SK-N-SH (cell line): ENCODE data around the gene TPD52L1. TPM values are rescaled to one million over a fixed set of nuclear protein-coding genes. Genes with fewer than 3 reads are reported as not detected.

Experiments
- CTCF ChIA-PET: fragments of 300-600, 350-600 bp; formaldehyde crosslinking; extraction: SDS; loops from one replicate; lab custom pipeline; 2021; lab: Yijun Ruan, JAX
- POLR2A ChIA-PET: fragments of 350-600 bp; sonication (Branson Sonifier 250); formaldehyde crosslinking; extraction: SDS; loops from one replicate; lab custom pipeline; 2020; ENCODE audit warnings: antibody characterized with exemption, inconsistent platforms; lab: Yijun Ruan, JAX
- DNase-seq: peaks from one replicate; pipeline ENCODE4 v3.0.0; 2012
- H2AFZ ChIP-seq: fragments of 200-600 bp; sonication (generic); 2 replicates; pipeline ENCODE4 v1.8.1; 2016; ENCODE audit warnings: antibody characterized with exemption, mild to moderate bottlenecking, low read depth
- H3F3A ChIP-seq: fragments of 200-600 bp; sonication (generic); replicated peaks from 2 replicates; pipeline ENCODE3; 2016; ENCODE audit warnings: antibody characterized with exemption, mild to moderate bottlenecking; ENCODE audit not compliant: insufficient read depth
- H3K27ac ChIP-seq, 2 experiments: fragments of 200-500 bp in 1 of 2; fragments of 200-600 bp in 1 of 2; sonication (Bioruptor generic) in 1 of 2; sonication (generic), shearing (Covaris generic) in 1 of 2; 2 replicates each; pipeline versions ENCODE4 v1.5.1 to v1.6.1; 2014 to 2016; ENCODE audit warnings: low read depth in 2 of 2, inconsistent platforms in 1 of 2, low read length in 1 of 2, mild to moderate bottlenecking in 1 of 2, mixed read lengths in 1 of 2
- H3K27me3 ChIP-seq: fragments of 200-600 bp; sonication (generic), shearing (Covaris generic); 2 replicates; pipeline ENCODE4 v1.6.1; 2016; ENCODE audit warnings: mixed run types; ENCODE audit not compliant: insufficient read depth
- H3K36me3 ChIP-seq, 2 experiments: fragments of 200-500 bp in 1 of 2; fragments of 200-600 bp in 1 of 2; sonication (Bioruptor generic) in 1 of 2; sonication (generic) in 1 of 2; replicated peaks in 1 of 2; 2 replicates each; pipeline versions ENCODE3 to v1.5.1; 2014 to 2016; ENCODE audit warnings: low read length in 1 of 2, mild to moderate bottlenecking in 1 of 2; ENCODE audit not compliant: insufficient read depth in 2 of 2, control insufficient read depth in 1 of 2
- H3K4me1 ChIP-seq, 2 experiments: fragments of 200-500 bp in 1 of 2; fragments of 200-600 bp in 1 of 2; sonication (Bioruptor generic) in 1 of 2; sonication (generic), shearing (Covaris generic) in 1 of 2; 2 replicates each; pipeline versions ENCODE4 v1.5.1 to v1.6.1; 2014 to 2016; ENCODE audit warnings: low read depth in 1 of 2, low read length in 1 of 2, mixed run types in 1 of 2; ENCODE audit not compliant: insufficient read depth in 2 of 2, control insufficient read depth in 1 of 2
- H3K4me2 ChIP-seq: fragments of 200-600 bp; sonication (generic), shearing (Covaris generic); 2 replicates; pipeline ENCODE4 v1.6.1; 2017; ENCODE audit warnings: mixed run types
- H3K4me3 ChIP-seq, 2 experiments: fragments of 200-500 bp in 1 of 2; fragments of 200-600 bp in 1 of 2; sonication (Bioruptor generic) in 1 of 2; sonication (generic), shearing (Covaris generic) in 1 of 2; 2 replicates each; pipeline versions ENCODE4 v1.5.1 to v1.8.1; 2014 to 2016; ENCODE audit warnings: low read depth in 2 of 2, inconsistent platforms in 1 of 2, low read length in 1 of 2, mild to moderate bottlenecking in 1 of 2, mixed read lengths in 1 of 2, moderate library complexity in 1 of 2
- H3K79me2 ChIP-seq: fragments of 200-600 bp; sonication (generic); 2 replicates; pipeline ENCODE4 v1.8.1; 2017; ENCODE audit warnings: mild to moderate bottlenecking; ENCODE audit not compliant: insufficient read depth
- H3K9ac ChIP-seq: fragments of 200-600 bp; sonication (generic); 2 replicates; pipeline ENCODE4 v1.6.1; 2017; ENCODE audit warnings: mixed run types
- H3K9me2 ChIP-seq: fragments of 200-600 bp; sonication (generic); 2 replicates; pipeline ENCODE4 v1.6.1; 2017; ENCODE audit warnings: mixed run types
- H3K9me3 ChIP-seq: fragments of 200-600 bp; sonication (generic); 2 replicates; pipeline ENCODE4 v1.6.1; 2017; ENCODE audit warnings: mixed run types, mild to moderate bottlenecking, moderate library complexity
- H4K20me1 ChIP-seq: fragments of 200-600 bp; sonication (generic); 2 replicates; pipeline ENCODE4 v1.6.1; 2017; ENCODE audit warnings: mild to moderate bottlenecking, mixed run types; ENCODE audit not compliant: insufficient read depth
- ELF1 ChIP-seq: IDR thresholded peaks from 2 replicates; pipeline ENCODE4 v1.4.0; 2012
- EP300 ChIP-seq, 2 experiments: IDR thresholded peaks; 2 replicates each; pipeline versions ENCODE4 v1.4.0 to v1.6.1; 2012; ENCODE audit warnings: borderline replicate concordance in 1 of 2, low read depth in 1 of 2, low read length in 1 of 2
- EZH2phosphoT487 ChIP-seq: fragments of 200-600 bp; sonication (generic); IDR thresholded peaks from 2 replicates; pipeline ENCODE4 v1.6.1; 2017; ENCODE audit warnings: low read depth, mixed run types, mild to moderate bottlenecking, antibody characterized with exemption, moderate library complexity, borderline replicate concordance
- FOSL2 ChIP-seq: IDR thresholded peaks from 2 replicates; pipeline ENCODE4 v1.4.0; 2012; ENCODE audit warnings: low read depth, mild to moderate bottlenecking, moderate library complexity, borderline replicate concordance
- FOXJ3 ChIP-seq: sonication (generic); formaldehyde crosslinking; IDR thresholded peaks from 2 replicates; pipeline ENCODE4 v1.5.1; 2020; ENCODE audit warnings: mild to moderate bottlenecking, missing genetic modification reagents
- FOXM1 ChIP-seq: IDR thresholded peaks from 2 replicates; pipeline ENCODE4 v1.4.0; 2012; ENCODE audit warnings: low read depth, mild to moderate bottlenecking
- GABPA ChIP-seq: IDR thresholded peaks from 2 replicates; pipeline ENCODE4 v1.4.0; 2012; ENCODE audit warnings: low read depth, mild to moderate bottlenecking
- IRF3 ChIP-seq: fragments of 150-350 bp; IDR thresholded peaks from 2 replicates; pipeline ENCODE4 v1.6.1; 2016; ENCODE audit warnings: mild to moderate bottlenecking, low read depth, low read length
- JUND ChIP-seq: IDR thresholded peaks from 2 replicates; pipeline ENCODE4 v1.4.0; 2012
- MAX ChIP-seq: IDR thresholded peaks from 2 replicates; pipeline ENCODE4 v1.4.0; 2012; ENCODE audit warnings: low read depth
- PBX3 ChIP-seq: IDR thresholded peaks from 2 replicates; pipeline ENCODE4; 2012
- POLR2AphosphoS5 ChIP-seq: IDR thresholded peaks from 2 replicates; pipeline ENCODE4 v1.6.1; 2012; ENCODE audit warnings: low read depth, low read length
- RAD21 ChIP-seq: IDR thresholded peaks from 2 replicates; pipeline ENCODE4 v1.6.1; 2012; ENCODE audit warnings: mild to moderate bottlenecking, low read length
- RCOR1 ChIP-seq: fragments of 150-350 bp; IDR thresholded peaks from 2 replicates; pipeline ENCODE4 v1.6.1; 2017; ENCODE audit warnings: antibody characterized with exemption, low read length
- RXRA ChIP-seq: IDR thresholded peaks from 2 replicates; pipeline ENCODE4 v1.4.0; 2012; ENCODE audit warnings: low read depth, mild to moderate bottlenecking, borderline replicate concordance
- SIN3A ChIP-seq: IDR thresholded peaks from 2 replicates; pipeline ENCODE4 v1.6.1; 2012; ENCODE audit warnings: low read depth, mild to moderate bottlenecking, low read length, moderate library complexity, borderline replicate concordance
- TAF1 ChIP-seq: IDR thresholded peaks from 2 replicates; pipeline ENCODE4 v1.6.1; 2012; ENCODE audit warnings: low read depth, mild to moderate bottlenecking, low read length, moderate library complexity, borderline replicate concordance
- TCF12 ChIP-seq: IDR thresholded peaks from 2 replicates; pipeline ENCODE4 v1.4.0; 2012
- USF1 ChIP-seq: IDR thresholded peaks from 2 replicates; pipeline ENCODE4 v1.4.0; 2012; ENCODE audit warnings: low read depth, borderline replicate concordance
- USF2 ChIP-seq: fragments of 150-350 bp; IDR thresholded peaks from 2 replicates; pipeline ENCODE4 v1.6.1; 2017; ENCODE audit warnings: antibody characterized with exemption, low read length, low read depth, borderline replicate concordance
- YY1 ChIP-seq: IDR thresholded peaks from 2 replicates; pipeline ENCODE4 v1.4.0; 2012; ENCODE audit warnings: low read depth, mild to moderate bottlenecking
- WGBS: methylation state at CpG from one replicate; pipeline ENCODE4 v1.1.6; 2017; ENCODE audit warnings: low lambda C conversion rate; 5-methylcytosine and 5-hydroxymethylcytosine counted together
- polyA plus RNA-seq, 3 experiments: library from polyadenylated mRNA; depleted of rRNA; stranded (reverse); fragments of >200 nt; gene quantifications; 2 replicates each; pipeline ENCODE4 v1.2.3, GENCODE V29; 2012

TPD52L1 gene
- polyA plus RNA-seq, 1 of the 3 experiments (the other 2 are of a cell fraction): 0.13 TPM

- Histone ChIP-seq H3K27me3 (no peaks in the 10 kb centered on the region), H3K4me1 (no peaks in the 10 kb centered on the region; a peak in 1 of 4 replicates), H3K36me3 (no peaks in the 10 kb centered on the region), H4K20me1 (no peaks in the 10 kb centered on the region), H3K4me2 (peak overlapping the region; percentile 23; the same call in 1 of the 2 replicates), H3K9me2 (no peaks in the 10 kb centered on the region), H3K9ac (no peak overlapping the region), H3K4me3 (no peak overlapping the region), H3K79me2 (no peaks in the 10 kb centered on the region), H3F3A (no peaks in the 10 kb centered on the region), H3K27ac (no peak overlapping the region), H3K9me3 (no peaks in the 10 kb centered on the region), H2AFZ (no peak overlapping the region)
- CTCF ChIA-PET: interaction anchor here (0.7 kb wide), 1 partner anchor 47 kb away, joined by 3 read pairs; no protein-coding TSS in a partner anchor
- POLR2A ChIA-PET: no interaction called here
- 48% methylated on average over 2 of the region's 2 CpGs for WGBS
- DNase-seq: no peak
- TF ChIP-seq FOXJ3 (CRISPR knock-in tag) (no peak), YY1 (no peak), POLR2AphosphoS5 (no peak), IRF3 (no peak), USF1 (no peak), MAX (no peak), EP300 (IDR thresholded peaks at IDR 0.05; ENCODE audit: borderline replicate concordance in 1 of 2, low read depth in 1 of 2, low read length in 1 of 2) (no peak)
Measured at GRCh38 chr6:125258651-125259353, 105.2 kb downstream of the TPD52L1 start.

- Histone ChIP-seq H3K9me2 (no peaks in the 10 kb centered on the region), H3K27ac (no peak overlapping the region), H3K4me2 (peak overlapping the region; percentile 23; the same call in 1 of the 2 replicates), H2AFZ (no peak overlapping the region), H3K36me3 (no peaks in the 10 kb centered on the region), H3K4me1 (no peaks in the 10 kb centered on the region; a peak in 1 of 4 replicates), H3K9ac (no peak overlapping the region), H4K20me1 (no peaks in the 10 kb centered on the region), H3K9me3 (no peaks in the 10 kb centered on the region), H3K79me2 (no peaks in the 10 kb centered on the region), H3F3A (no peaks in the 10 kb centered on the region), H3K27me3 (no peaks in the 10 kb centered on the region), H3K4me3 (no peak overlapping the region)
- 23% methylated on average over 2 of the region's 2 CpGs for WGBS
- POLR2A ChIA-PET: no interaction called here
- no peak for DNase-seq
- CTCF ChIA-PET: interaction anchor here (0.7 kb wide), 1 partner anchor 48 kb away, joined by 3 read pairs; no protein-coding TSS in a partner anchor
- no peak for TF ChIP-seq FOSL2
- no peak for TF ChIP-seq JUND
- TF ChIP-seq TAF1: no peak
- no peak for TF ChIP-seq RCOR1
- no peak for TF ChIP-seq SIN3A
- no peak for TF ChIP-seq TCF12
- TF ChIP-seq POLR2AphosphoS5: no peak
- TF ChIP-seq YY1: no peak
- no peak for TF ChIP-seq GABPA
- TF ChIP-seq ELF1: no peak
- TF ChIP-seq PBX3: no peak
- TF ChIP-seq USF2: no peak
- TF ChIP-seq RXRA: no peak
- TF ChIP-seq EZH2phosphoT487: no peak
- TF ChIP-seq FOXM1: no peak
- no peak for TF ChIP-seq MAX
- TF ChIP-seq RAD21: no peak
- TF ChIP-seq IRF3: no peak
- TF ChIP-seq FOXJ3 (CRISPR knock-in tag): no peak
Measured at GRCh38 chr6:125259354-125259736, 105.8 kb downstream of the TPD52L1 start.
